WTC11 (cell line): ENCODE measurements around the gene CENPE. TPM values are rescaled to one million over a fixed set of nuclear protein-coding genes. Genes with fewer than 3 reads are reported as not detected.

ENCODE experiments used
- ATAC-seq: fragments of 200-7000 bp; cut with Tn5 transposase; 2 replicates; pipeline ENCODE4 v1.10.0; 2021; ENCODE audit warnings: mild to moderate bottlenecking, moderate library complexity
- CTCF ChIA-PET: fragments of 300-600 bp; sonication (Branson Sonifier 250); formaldehyde crosslinking; loops from one replicate; lab custom pipeline; 2021; ENCODE audit warnings: antibody characterized with exemption; lab: Charles Lee
- POLR2A ChIA-PET: fragments of 350-600 bp; sonication (Branson Sonifier 250); formaldehyde crosslinking; loops from one replicate; lab custom pipeline; 2021; ENCODE audit warnings: antibody characterized with exemption; lab: Charles Lee
- DNase-seq: peaks from one replicate; pipeline ENCODE4 v3.0.0; 2021; ENCODE audit warnings: low spot score
- H3K27ac Mint-ChIP-seq: 2 replicates; pipeline ENCODE4 v1.8.0; 2021; ENCODE audit warnings: mixed read lengths
- H3K27me3 Mint-ChIP-seq: 2 replicates; pipeline ENCODE4 v1.8.0; 2021; ENCODE audit warnings: low read depth, mild to moderate bottlenecking, moderate library complexity, mixed read lengths
- H3K36me3 Mint-ChIP-seq: 2 replicates; pipeline ENCODE4 v1.8.0; 2021; ENCODE audit warnings: mixed read lengths
- H3K4me1 Mint-ChIP-seq: 2 replicates; pipeline ENCODE4 v1.8.0; 2022; ENCODE audit warnings: mixed read lengths
- H3K4me3 Mint-ChIP-seq: 2 replicates; pipeline ENCODE4 v1.8.0; 2021; ENCODE audit warnings: mild to moderate bottlenecking, moderate library complexity, mixed read lengths
- H3K9me3 Mint-ChIP-seq: 2 replicates; pipeline ENCODE4 v1.8.0; 2021; ENCODE audit warnings: mixed read lengths
- CBFB ChIP-seq: sonication (generic); formaldehyde crosslinking; IDR thresholded peaks from 2 replicates; pipeline ENCODE4 v1.8.1; 2022; ENCODE audit warnings: mild to moderate bottlenecking, low read depth, missing genetic modification reagents
- E2F1 ChIP-seq: sonication (generic); formaldehyde crosslinking; IDR thresholded peaks from 2 replicates; pipeline ENCODE4 v1.8.0; 2022; ENCODE audit warnings: mild to moderate bottlenecking, missing genetic modification reagents
- E2F5 ChIP-seq: sonication (generic); formaldehyde crosslinking; IDR thresholded peaks from 2 replicates; pipeline ENCODE4 v1.8.1; 2022; ENCODE audit warnings: mild to moderate bottlenecking, moderate library complexity, missing genetic modification reagents
- ESRRA ChIP-seq: sonication (generic); formaldehyde crosslinking; IDR thresholded peaks from 2 replicates; pipeline ENCODE4 v1.8.1; 2022; ENCODE audit warnings: mild to moderate bottlenecking, missing genetic modification reagents, borderline replicate concordance
- FOXJ3 ChIP-seq: sonication (generic); formaldehyde crosslinking; IDR thresholded peaks from 2 replicates; pipeline ENCODE4 v1.9.0; 2021; ENCODE audit warnings: missing genetic modification reagents, mild to moderate bottlenecking, borderline replicate concordance
- IRF2 ChIP-seq: sonication (generic); formaldehyde crosslinking; IDR thresholded peaks from 2 replicates; pipeline ENCODE4 v1.8.0; 2022; ENCODE audit warnings: low read depth, missing genetic modification reagents, borderline replicate concordance
- MAX ChIP-seq: sonication (generic); formaldehyde crosslinking; IDR thresholded peaks from 2 replicates; pipeline ENCODE4 v1.8.0; 2022; ENCODE audit warnings: mild to moderate bottlenecking, missing genetic modification reagents
- OVOL2 ChIP-seq: fragments of 250-450 bp; sonication (Bioruptor Pico); IDR thresholded peaks from 2 replicates; pipeline ENCODE4 v1.9.0; 2021; ENCODE audit warnings: mild to moderate bottlenecking, borderline replicate concordance
- PRDM15 ChIP-seq: sonication (generic); formaldehyde crosslinking; IDR thresholded peaks from 2 replicates; pipeline ENCODE4 v1.8.0; 2022; ENCODE audit warnings: missing genetic modification reagents
- PREB ChIP-seq: sonication (generic); formaldehyde crosslinking; IDR thresholded peaks from 2 replicates; pipeline ENCODE4 v1.8.1; 2022; ENCODE audit warnings: mild to moderate bottlenecking, missing genetic modification reagents, moderate library complexity, borderline replicate concordance
- SMAD4 ChIP-seq: sonication (generic); formaldehyde crosslinking; IDR thresholded peaks from 2 replicates; pipeline ENCODE4 v1.8.0; 2022; ENCODE audit warnings: mild to moderate bottlenecking, missing genetic modification reagents
- SP1 ChIP-seq: sonication (generic); formaldehyde crosslinking; conservative IDR thresholded peaks from 2 replicates; pipeline ENCODE4 v1.8.1; 2022; ENCODE audit warnings: missing genetic modification reagents
- ZBTB21 ChIP-seq: sonication (generic); formaldehyde crosslinking; IDR thresholded peaks from 2 replicates; pipeline ENCODE4 v1.8.1; 2023; ENCODE audit warnings: mild to moderate bottlenecking, missing genetic modification reagents, borderline replicate concordance
- ZBTB43 ChIP-seq: sonication (generic); formaldehyde crosslinking; IDR thresholded peaks from 2 replicates; pipeline ENCODE4 v1.8.1; 2023; ENCODE audit warnings: mild to moderate bottlenecking, missing genetic modification reagents
- ZNF219 ChIP-seq: sonication (generic); formaldehyde crosslinking; IDR thresholded peaks from 2 replicates; pipeline ENCODE4 v1.8.0; 2023; ENCODE audit warnings: missing genetic modification reagents, mild to moderate bottlenecking, borderline replicate concordance
- ZNF263 ChIP-seq: sonication (generic); formaldehyde crosslinking; IDR thresholded peaks from 2 replicates; pipeline ENCODE4 v1.8.1; 2022; ENCODE audit warnings: low read depth, mild to moderate bottlenecking, moderate library complexity, missing genetic modification reagents
- ZNF281 ChIP-seq: sonication (generic); formaldehyde crosslinking; IDR thresholded peaks from 2 replicates; pipeline ENCODE4 v1.8.0; 2023; ENCODE audit warnings: mild to moderate bottlenecking, missing genetic modification reagents
- ZNF512 ChIP-seq: sonication (generic); formaldehyde crosslinking; IDR thresholded peaks from 2 replicates; pipeline ENCODE4 v1.8.1; 2022; ENCODE audit warnings: missing genetic modification reagents, borderline replicate concordance
- ZNF671 ChIP-seq: fragments of 250-450 bp; sonication (Bioruptor Pico); IDR thresholded peaks from 2 replicates; pipeline ENCODE4 v1.8.0; 2021; ENCODE audit warnings: mild to moderate bottlenecking
- total RNA-seq: library from RNA; stranded (reverse); gene quantifications from 3 replicates; pipeline ENCODE4 v1.2.3, GENCODE V29; 2021

The CENPE gene
- total RNA-seq, 1 experiment from 2014 or later, result 46.6 TPM

- no peaks in the 10 kb centered on the region for H3K27me3 Mint-ChIP-seq
- no peaks in the 10 kb centered on the region for H3K9me3 Mint-ChIP-seq
- H3K4me1 Mint-ChIP-seq, result no peaks in the 10 kb centered on the region
- H3K36me3 Mint-ChIP-seq, result peaks cover 45% of the 10 kb centered on the region
- DNase-seq, result no peak
- CTCF ChIA-PET, result no interaction called here
- TF ChIP-seq ESRRA (CRISPR knock-in tag), result no peak
- no peak for TF ChIP-seq ZNF512 (CRISPR knock-in tag)
- TF ChIP-seq PREB (CRISPR knock-in tag), result no peak
- TF ChIP-seq SP1 (CRISPR knock-in tag), result no peak
- TF ChIP-seq SMAD4 (CRISPR knock-in tag), result no peak
- no peak for TF ChIP-seq ZBTB21 (CRISPR knock-in tag)
- no peak for TF ChIP-seq ZBTB43 (CRISPR knock-in tag)
- TF ChIP-seq FOXJ3, result no peak
- no peak for TF ChIP-seq ZNF219 (CRISPR knock-in tag)
- no peak for TF ChIP-seq ZNF263 (CRISPR knock-in tag)
- no peak for TF ChIP-seq PRDM15 (CRISPR knock-in tag)
- no peak overlapping the region for H3K4me3 Mint-ChIP-seq
- H3K27ac Mint-ChIP-seq, result no peak overlapping the region
- ATAC-seq, result no peak
- POLR2A ChIA-PET, result interaction anchor here (0.6 kb wide), 1 partner anchor 108 kb away, joined by 3 read pairs; no protein-coding TSS in a partner anchor
These were observed 89.6 kb downstream of the CENPE start for GRCh38 chr4:103108542-103108941.

GRCh38 chr4:103105558-103106356, 92.4 kb downstream of the CENPE start:
- Mint-ChIP-seq H3K4me3 (no peak overlapping the region), H3K27me3 (no peaks in the 10 kb centered on the region), H3K4me1 (no peaks in the 10 kb centered on the region), H3K27ac (no peak overlapping the region), H3K9me3 (no peaks in the 10 kb centered on the region), H3K36me3 (peaks cover 41% of the 10 kb centered on the region)
- DNase-seq (no peak), ATAC-seq (no peak)
- ChIA-PET POLR2A (no interaction called here), CTCF (no interaction called here)
- TF ChIP-seq ZBTB21 (CRISPR knock-in tag) (no peak), ZNF281 (CRISPR knock-in tag) (no peak), E2F1 (CRISPR knock-in tag) (no peak), E2F5 (no peak), IRF2 (CRISPR knock-in tag) (no peak), CBFB (CRISPR knock-in tag) (no peak), OVOL2 (CRISPR knock-in tag) (no peak), MAX (no peak), ZNF671 (CRISPR knock-in tag) (no peak)
